ENCODE results near the gene ABR. TPM values are rescaled to one million over a fixed set of nuclear protein-coding genes. Genes with fewer than 3 reads are reported as not detected.

ABR gene
- total RNA-seq = 100 to 1,000 TPM; 143 to 156 TPM

GRCh38 chr17:1179818-1180742, at the start of gene ABR:
ABR (minus strand) TSS chr17:1179981; CDS start chr17:1179727, 254 bp downstream.
- ATAC-seq (peak; percentile 70), DNase-seq (peak; percentile 59)
- Mint-ChIP-seq H3K27ac (no peak within 1 kb of the TSS), H3K9me3 (ENCODE audit: insufficient read depth) (no peaks in the 10 kb centered on the region), H3K4me3 (peak within 1 kb of the TSS; percentile 69), H3K36me3 (ENCODE audit: low read depth) (no peaks in the 10 kb centered on the region), H3K4me1 (ENCODE audit: low read depth) (peaks cover 39% of the 10 kb centered on the region), H3K27me3 (ENCODE audit: low read depth) (peaks cover 16% of the 10 kb centered on the region)
- ChIA-PET POLR2A (no interaction called here), CTCF (interaction anchor here (4.8 kb wide), 1 partner anchor 58 kb away, joined by 31 read pairs; no protein-coding TSS in a partner anchor)

- peaks cover 26% of the 10 kb centered on the region for H3K4me1 Mint-ChIP-seq (ENCODE audit: low read depth)
- peak overlapping the region; percentile 67 for H3K4me3 Mint-ChIP-seq
- H3K9me3 Mint-ChIP-seq (ENCODE audit: insufficient read depth) = no peaks in the 10 kb centered on the region
- ChIA-PET CTCF (interaction anchor here (0.8 to 2.3 kb wide), 6 partner anchors 28 to 107 kb away, joined by 3 to 11 read pairs (median 4); partner anchors contain the start of gene BHLHA9), POLR2A (interaction anchor here (0.8 kb wide), 2 partner anchors 23 to 32 kb away, joined by 3 to 6 read pairs; no protein-coding TSS in a partner anchor)
- peaks cover 13% of the 10 kb centered on the region for H3K36me3 Mint-ChIP-seq (ENCODE audit: low read depth)
- ATAC-seq (peak; percentile 75), DNase-seq (peak; percentile 61)
- peaks cover 36% of the 10 kb centered on the region for H3K27me3 Mint-ChIP-seq (ENCODE audit: low read depth)
- peak overlapping the region; percentile 60 for H3K27ac Mint-ChIP-seq
These were observed 49.6 kb upstream of the ABR start for GRCh38 chr17:1229349-1229899.

GRCh38 chr17:1228781-1229348, 49.1 kb upstream of the ABR start:
- CTCF ChIA-PET = interaction anchor here (1.2 to 2.3 kb wide), 3 partner anchors 41 to 107 kb away, joined by 3 to 11 read pairs (median 4); partner anchors contain the start of gene BHLHA9
- ATAC-seq = peak; percentile 29
- H3K27ac Mint-ChIP-seq = no peak overlapping the region
- H3K9me3 Mint-ChIP-seq (ENCODE audit: insufficient read depth) = no peaks in the 10 kb centered on the region
- H3K36me3 Mint-ChIP-seq (ENCODE audit: low read depth) = peaks cover 13% of the 10 kb centered on the region
- POLR2A ChIA-PET = interaction anchor here (0.8 to 1.4 kb wide), 3 partner anchors 22 to 31 kb away, joined by 3 to 6 read pairs (median 4); no protein-coding TSS in a partner anchor
- DNase-seq = no peak
- peaks cover 33% of the 10 kb centered on the region for H3K27me3 Mint-ChIP-seq (ENCODE audit: low read depth)
- peak overlapping the region; percentile 31 for H3K4me3 Mint-ChIP-seq
- H3K4me1 Mint-ChIP-seq (ENCODE audit: low read depth) = peaks cover 26% of the 10 kb centered on the region

- Mint-ChIP-seq H3K27ac (peak overlapping the region; percentile 82), H3K9me3 (ENCODE audit: insufficient read depth) (no peaks in the 10 kb centered on the region), H3K4me3 (peak overlapping the region; percentile 82), H3K36me3 (ENCODE audit: low read depth) (peaks cover 13% of the 10 kb centered on the region), H3K27me3 (ENCODE audit: low read depth) (peaks cover 34% of the 10 kb centered on the region), H3K4me1 (ENCODE audit: low read depth) (peaks cover 26% of the 10 kb centered on the region)
- CTCF ChIA-PET = interaction anchor here (0.9 to 2.3 kb wide), 7 partner anchors 10 to 106 kb away, joined by 3 to 11 read pairs (median 4); partner anchors contain the start of gene BHLHA9
- DNase-seq = peak; percentile 33
- POLR2A ChIA-PET = interaction anchor here (1.4 kb wide), 1 partner anchor 22 kb away, joined by 4 read pairs; no protein-coding TSS in a partner anchor
- peak; percentile 20 for ATAC-seq
These were observed 48.4 kb upstream of the ABR start for GRCh38 chr17:1227917-1228780.

- peak overlapping the region; percentile 82 for H3K4me3 Mint-ChIP-seq
- H3K36me3 Mint-ChIP-seq (ENCODE audit: low read depth) = peaks cover 13% of the 10 kb centered on the region
- CTCF ChIA-PET = interaction anchor here (0.9 to 2.3 kb wide), 5 partner anchors 9 to 105 kb away, joined by 3 to 11 read pairs (median 4); no protein-coding TSS in a partner anchor
- POLR2A ChIA-PET = interaction anchor here (1.4 kb wide), 1 partner anchor 21 kb away, joined by 4 read pairs; no protein-coding TSS in a partner anchor
- no peaks in the 10 kb centered on the region for H3K9me3 Mint-ChIP-seq (ENCODE audit: insufficient read depth)
- DNase-seq = no peak
- peaks cover 32% of the 10 kb centered on the region for H3K27me3 Mint-ChIP-seq (ENCODE audit: low read depth)
- no peak overlapping the region for H3K27ac Mint-ChIP-seq
- no peak for ATAC-seq
- peaks cover 26% of the 10 kb centered on the region for H3K4me1 Mint-ChIP-seq (ENCODE audit: low read depth)
These were observed 47.6 kb upstream of the ABR start for GRCh38 chr17:1227365-1227764.

- no peak for DNase-seq
- Mint-ChIP-seq H3K27ac (no peak overlapping the region), H3K4me1 (ENCODE audit: low read depth) (peaks cover 22% of the 10 kb centered on the region), H3K27me3 (ENCODE audit: low read depth) (peaks cover 23% of the 10 kb centered on the region), H3K4me3 (no peak overlapping the region), H3K36me3 (ENCODE audit: low read depth) (peaks cover 13% of the 10 kb centered on the region), H3K9me3 (ENCODE audit: insufficient read depth) (no peaks in the 10 kb centered on the region)
- ChIA-PET POLR2A (no interaction called here), CTCF (no interaction called here)
- no peak for ATAC-seq
These were observed 46.5 kb upstream of the ABR start for GRCh38 chr17:1226308-1226707.

GRCh38 chr17:1224330-1224729, 44.5 kb upstream of the ABR start:
- CTCF ChIA-PET = no interaction called here

GRCh38 chr17:1223662-1224061, 43.9 kb upstream of the ABR start:
- Mint-ChIP-seq H3K4me1 (ENCODE audit: low read depth) (peaks cover 16% of the 10 kb centered on the region), H3K9me3 (ENCODE audit: insufficient read depth) (no peaks in the 10 kb centered on the region), H3K4me3 (no peak overlapping the region), H3K27ac (no peak overlapping the region), H3K36me3 (ENCODE audit: low read depth) (peaks cover 13% of the 10 kb centered on the region), H3K27me3 (ENCODE audit: low read depth) (peaks cover 16% of the 10 kb centered on the region)
- ChIA-PET CTCF (no interaction called here), POLR2A (no interaction called here)
- no peak for DNase-seq
- ATAC-seq = no peak

More at GRCh38 chr17:1224330-1224729, 44.5 kb upstream of the ABR start:
- no peak overlapping the region for H3K4me3 Mint-ChIP-seq
- H3K27ac Mint-ChIP-seq = no peak overlapping the region
- DNase-seq (no peak), ATAC-seq (no peak)
- peaks cover 16% of the 10 kb centered on the region for H3K27me3 Mint-ChIP-seq (ENCODE audit: low read depth)
- POLR2A ChIA-PET = no interaction called here
- peaks cover 16% of the 10 kb centered on the region for H3K4me1 Mint-ChIP-seq (ENCODE audit: low read depth)
- H3K36me3 Mint-ChIP-seq (ENCODE audit: low read depth) = peaks cover 13% of the 10 kb centered on the region
- H3K9me3 Mint-ChIP-seq (ENCODE audit: insufficient read depth) = no peaks in the 10 kb centered on the region

GRCh38 chr17:1222321-1222720, 42.5 kb upstream of the ABR start:
- ChIA-PET CTCF (interaction anchor here (1.9 kb wide), 1 partner anchor 100 kb away, joined by 4 read pairs; no protein-coding TSS in a partner anchor), POLR2A (no interaction called here)
- Mint-ChIP-seq H3K9me3 (ENCODE audit: insufficient read depth) (no peaks in the 10 kb centered on the region), H3K27me3 (ENCODE audit: low read depth) (peaks cover 10% of the 10 kb centered on the region), H3K4me3 (no peak overlapping the region), H3K4me1 (ENCODE audit: low read depth) (peaks cover 7% of the 10 kb centered on the region), H3K27ac (no peak overlapping the region), H3K36me3 (ENCODE audit: low read depth) (peaks cover 6% of the 10 kb centered on the region)
- ATAC-seq (no peak), DNase-seq (no peak)

- Mint-ChIP-seq H3K9me3 (ENCODE audit: insufficient read depth) (no peaks in the 10 kb centered on the region), H3K27me3 (ENCODE audit: low read depth) (peaks cover 7% of the 10 kb centered on the region), H3K4me3 (no peak overlapping the region), H3K27ac (no peak overlapping the region), H3K36me3 (ENCODE audit: low read depth) (no peaks in the 10 kb centered on the region), H3K4me1 (ENCODE audit: low read depth) (no peaks in the 10 kb centered on the region)
- POLR2A ChIA-PET = no interaction called here
- DNase-seq (no peak), ATAC-seq (no peak)
- CTCF ChIA-PET = interaction anchor here (1.5 to 1.9 kb wide), 3 partner anchors 34 to 165 kb away, joined by 3 to 4 read pairs (median 3); no protein-coding TSS in a partner anchor
These were observed 41.4 kb upstream of the ABR start for GRCh38 chr17:1221209-1221608.

- ATAC-seq = no peak
- no peak overlapping the region for H3K27ac Mint-ChIP-seq
- H3K4me1 Mint-ChIP-seq (ENCODE audit: low read depth) = no peaks in the 10 kb centered on the region
- peaks cover 7% of the 10 kb centered on the region for H3K27me3 Mint-ChIP-seq (ENCODE audit: low read depth)
- ChIA-PET POLR2A (no interaction called here), CTCF (interaction anchor here (1.5 to 1.6 kb wide), 2 partner anchors 33 to 164 kb away, joined by 3 read pairs; no protein-coding TSS in a partner anchor)
- no peak for DNase-seq
- no peaks in the 10 kb centered on the region for H3K36me3 Mint-ChIP-seq (ENCODE audit: low read depth)
- H3K9me3 Mint-ChIP-seq (ENCODE audit: insufficient read depth) = no peaks in the 10 kb centered on the region
- H3K4me3 Mint-ChIP-seq = no peak overlapping the region
These were observed 40.6 kb upstream of the ABR start for GRCh38 chr17:1220346-1220745.
